Stimulated activated CD4-positive, alpha-beta T cell treated with anti-CD3 and anti-CD28 coated beads, Interleukin-15, amount 100 ng/mL, for 48 hours (primary cell): ENCODE results near the gene DDX5.

Experiments used
- DNase-seq, 2 donors: peaks; one replicate each; pipeline ENCODE4 v3.0.0-alpha.2; 2020; ENCODE audit warnings: low read depth in 2 of 2

Gene DDX5

DNA sequence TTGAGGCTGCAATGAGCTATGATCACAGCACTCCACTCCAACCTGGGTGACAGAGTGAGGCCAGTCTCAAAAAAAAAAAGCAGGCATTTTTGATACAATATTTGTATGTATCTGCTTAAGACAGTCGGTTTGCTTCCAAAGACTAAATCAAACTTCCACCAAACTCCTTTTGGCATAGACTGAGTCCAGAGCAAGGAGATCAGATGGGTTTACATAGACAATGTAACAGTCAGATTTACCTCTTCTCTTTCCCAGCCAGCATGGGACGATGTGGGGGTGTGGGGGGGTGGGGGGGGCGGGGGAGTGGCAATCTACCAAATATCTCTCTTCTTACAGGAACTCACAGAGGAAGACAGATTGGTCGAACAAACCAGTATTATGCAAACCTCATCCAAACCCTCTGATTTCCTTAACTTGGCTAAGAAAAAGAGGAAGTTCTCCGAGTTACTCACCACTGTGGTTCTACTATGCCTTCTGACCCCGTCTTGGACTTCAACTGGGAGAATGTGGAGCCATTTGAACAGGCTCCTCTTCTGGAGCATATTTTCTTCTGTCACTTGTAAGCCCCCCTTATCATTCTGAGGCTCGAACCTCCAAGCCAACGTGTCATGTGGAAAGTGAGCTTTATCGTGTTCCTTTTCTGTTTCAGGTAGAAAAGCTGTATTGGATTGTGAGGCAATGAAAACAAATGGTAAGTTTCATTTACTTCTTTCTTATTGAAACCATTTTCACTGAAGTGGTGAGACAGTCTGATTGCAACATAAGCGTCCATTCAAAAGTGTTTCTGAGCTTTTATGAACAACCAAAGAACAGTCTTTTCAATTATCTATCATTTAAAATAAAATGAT is 57.2 kb downstream of the DDX5 start, which contains the start of gene MILR1:
MILR1 (plus strand) TSS at position 451 of the 848 bp plus-strand sequence; CDS start at position 505, 54 bp downstream.
- no peak for DNase-seq
